ENCODE data around the gene NANOS2.

The NANOS2 gene

GRCh38 chr19:45887200-45887710 is 27.3 kb downstream of the NANOS2 start:
- peak overlapping the region; percentile 74 for H3K4me3 ChIP-seq (ENCODE audit: low read length)
- H3K4me1 ChIP-seq (ENCODE audit: control insufficient read depth, insufficient read depth, low read length), result peaks cover 31% of the 10 kb centered on the region
- peak overlapping the region; percentile 86 for H3K4me2 ChIP-seq (ENCODE audit: low read length)
- no peaks in the 10 kb centered on the region for H3K9me3 ChIP-seq (replicated peaks; ENCODE audit: low read length)
- peak overlapping the region; percentile 87 for H3K9ac ChIP-seq (ENCODE audit: low read depth, low read length)
- peaks cover 8% of the 10 kb centered on the region for H3K36me3 ChIP-seq (ENCODE audit: insufficient read depth, low read length)
- no peaks in the 10 kb centered on the region for H3K27me3 ChIP-seq (ENCODE audit: control insufficient read depth, insufficient read depth, low read length)

GRCh38 chr19:45886427-45887199 is 28.0 kb downstream of the NANOS2 start:
- H3K27me3 ChIP-seq (ENCODE audit: control insufficient read depth, insufficient read depth, low read length), result no peaks in the 10 kb centered on the region
- H3K4me1 ChIP-seq (ENCODE audit: control insufficient read depth, insufficient read depth, low read length), result peaks cover 31% of the 10 kb centered on the region
- H3K36me3 ChIP-seq (ENCODE audit: insufficient read depth, low read length), result peaks cover 8% of the 10 kb centered on the region
- peak overlapping the region; percentile 74 for H3K4me3 ChIP-seq (ENCODE audit: low read length)
- H3K4me2 ChIP-seq (ENCODE audit: low read length), result peak overlapping the region; percentile 86
- peak overlapping the region; percentile 87 for H3K9ac ChIP-seq (ENCODE audit: low read depth, low read length)
- H3K9me3 ChIP-seq (replicated peaks; ENCODE audit: low read length), result no peaks in the 10 kb centered on the region

DNA sequence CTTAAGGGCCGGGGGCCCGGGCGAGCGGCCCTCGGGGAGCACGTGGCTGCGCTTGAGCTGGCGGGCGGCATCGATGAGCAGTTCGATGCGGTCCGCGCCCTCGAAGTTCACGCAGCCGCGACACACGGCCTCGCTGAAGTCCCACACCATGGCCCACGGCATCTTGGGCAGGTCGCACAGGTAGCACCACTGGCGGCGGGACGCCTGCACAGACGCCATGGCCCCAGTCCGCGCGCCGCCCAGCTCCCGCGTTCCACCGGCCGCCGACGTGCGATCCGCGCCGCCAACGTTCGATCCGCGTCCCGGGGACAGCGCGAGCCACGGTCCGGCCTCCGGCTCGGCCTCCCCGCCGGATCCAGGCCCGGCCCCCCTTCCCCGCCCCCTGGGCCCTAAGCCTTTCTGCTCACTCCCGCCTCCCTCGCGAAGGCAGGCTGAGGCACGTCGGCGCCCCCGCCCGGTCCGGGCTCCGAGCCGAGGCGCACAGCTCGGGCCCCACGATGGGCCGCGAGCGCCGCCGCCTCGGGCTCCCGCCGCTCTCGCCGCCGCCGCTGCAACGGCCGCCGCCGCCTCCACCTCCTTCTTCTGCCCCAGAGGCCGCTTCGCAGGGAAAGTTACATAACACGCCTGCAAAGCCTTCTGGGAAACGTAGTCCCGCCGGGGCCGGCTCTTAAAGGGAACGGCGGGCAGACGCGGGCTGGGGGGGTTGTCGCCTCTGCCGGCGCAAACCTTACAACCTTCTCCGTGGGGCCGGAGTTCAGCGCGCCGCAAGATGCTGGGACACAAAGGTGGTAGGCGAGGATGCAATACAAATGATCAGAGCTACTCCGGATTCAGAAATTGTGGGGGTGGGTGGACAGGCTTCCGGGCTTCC is 28.8 kb downstream of the NANOS2 start, which contains the start of gene IRF2BP1:
TSS of gene IRF2BP1 (minus strand) at position 586 of the 871 bp plus-strand sequence. CDS start at position 219, 367 bp downstream.
- Histone ChIP-seq H3K4me1 (ENCODE audit: control insufficient read depth, insufficient read depth, low read length) (peaks cover 31% of the 10 kb centered on the region), H3K36me3 (ENCODE audit: insufficient read depth, low read length) (peaks cover 8% of the 10 kb centered on the region), H3K27me3 (ENCODE audit: control insufficient read depth, insufficient read depth, low read length) (no peaks in the 10 kb centered on the region), H3K4me2 (ENCODE audit: low read length) (peak within 1 kb of the TSS; percentile 86), H3K9me3 (replicated peaks; ENCODE audit: low read length) (no peaks in the 10 kb centered on the region), H3K9ac (ENCODE audit: low read depth, low read length) (peak within 1 kb of the TSS; percentile 87), H3K4me3 (ENCODE audit: low read length) (peak within 1 kb of the TSS; percentile 74)

GRCh38 chr19:45884682-45885555 is 29.7 kb downstream of the NANOS2 start:
- H3K4me3 ChIP-seq (ENCODE audit: low read length), result peak overlapping the region; percentile 74
- H3K9ac ChIP-seq (ENCODE audit: low read depth, low read length), result peak overlapping the region; percentile 87
- no peaks in the 10 kb centered on the region for H3K27me3 ChIP-seq (ENCODE audit: control insufficient read depth, insufficient read depth, low read length)
- H3K4me1 ChIP-seq (ENCODE audit: control insufficient read depth, insufficient read depth, low read length), result peaks cover 31% of the 10 kb centered on the region
- H3K9me3 ChIP-seq (replicated peaks; ENCODE audit: low read length), result no peaks in the 10 kb centered on the region
- peak overlapping the region; percentile 86 for H3K4me2 ChIP-seq (ENCODE audit: low read length)
- peaks cover 8% of the 10 kb centered on the region for H3K36me3 ChIP-seq (ENCODE audit: insufficient read depth, low read length)

GRCh38 chr19:45883881-45884681 is 30.5 kb downstream of the NANOS2 start:
- H3K4me2 ChIP-seq (ENCODE audit: low read length), result peak overlapping the region; percentile 86
- H3K36me3 ChIP-seq (ENCODE audit: insufficient read depth, low read length), result peaks cover 8% of the 10 kb centered on the region
- H3K9me3 ChIP-seq (replicated peaks; ENCODE audit: low read length), result no peaks in the 10 kb centered on the region
- peak overlapping the region; percentile 74 for H3K4me3 ChIP-seq (ENCODE audit: low read length)
- H3K9ac ChIP-seq (ENCODE audit: low read depth, low read length), result no peak overlapping the region
- no peaks in the 10 kb centered on the region for H3K27me3 ChIP-seq (ENCODE audit: control insufficient read depth, insufficient read depth, low read length)
- H3K4me1 ChIP-seq (ENCODE audit: control insufficient read depth, insufficient read depth, low read length), result peaks cover 31% of the 10 kb centered on the region

GRCh38 chr19:45883586-45883880 is 31.0 kb downstream of the NANOS2 start:
- Histone ChIP-seq H3K27me3 (ENCODE audit: control insufficient read depth, insufficient read depth, low read length) (no peaks in the 10 kb centered on the region), H3K9ac (ENCODE audit: low read depth, low read length) (no peak overlapping the region), H3K9me3 (replicated peaks; ENCODE audit: low read length) (no peaks in the 10 kb centered on the region), H3K4me1 (ENCODE audit: control insufficient read depth, insufficient read depth, low read length) (peaks cover 31% of the 10 kb centered on the region), H3K4me2 (ENCODE audit: low read length) (peak overlapping the region; percentile 31), H3K36me3 (ENCODE audit: insufficient read depth, low read length) (peaks cover 8% of the 10 kb centered on the region), H3K4me3 (ENCODE audit: low read length) (no peak overlapping the region)

GRCh38 chr19:45882652-45883585 is 31.7 kb downstream of the NANOS2 start:
- H3K9ac ChIP-seq (ENCODE audit: low read depth, low read length), result no peak overlapping the region
- H3K9me3 ChIP-seq (replicated peaks; ENCODE audit: low read length), result no peaks in the 10 kb centered on the region
- no peak overlapping the region for H3K4me3 ChIP-seq (ENCODE audit: low read length)
- H3K36me3 ChIP-seq (ENCODE audit: insufficient read depth, low read length), result peaks cover 8% of the 10 kb centered on the region
- H3K27me3 ChIP-seq (ENCODE audit: control insufficient read depth, insufficient read depth, low read length), result no peaks in the 10 kb centered on the region
- peak overlapping the region; percentile 25 for H3K4me2 ChIP-seq (ENCODE audit: low read length)
- peaks cover 31% of the 10 kb centered on the region for H3K4me1 ChIP-seq (ENCODE audit: control insufficient read depth, insufficient read depth, low read length)

DNA sequence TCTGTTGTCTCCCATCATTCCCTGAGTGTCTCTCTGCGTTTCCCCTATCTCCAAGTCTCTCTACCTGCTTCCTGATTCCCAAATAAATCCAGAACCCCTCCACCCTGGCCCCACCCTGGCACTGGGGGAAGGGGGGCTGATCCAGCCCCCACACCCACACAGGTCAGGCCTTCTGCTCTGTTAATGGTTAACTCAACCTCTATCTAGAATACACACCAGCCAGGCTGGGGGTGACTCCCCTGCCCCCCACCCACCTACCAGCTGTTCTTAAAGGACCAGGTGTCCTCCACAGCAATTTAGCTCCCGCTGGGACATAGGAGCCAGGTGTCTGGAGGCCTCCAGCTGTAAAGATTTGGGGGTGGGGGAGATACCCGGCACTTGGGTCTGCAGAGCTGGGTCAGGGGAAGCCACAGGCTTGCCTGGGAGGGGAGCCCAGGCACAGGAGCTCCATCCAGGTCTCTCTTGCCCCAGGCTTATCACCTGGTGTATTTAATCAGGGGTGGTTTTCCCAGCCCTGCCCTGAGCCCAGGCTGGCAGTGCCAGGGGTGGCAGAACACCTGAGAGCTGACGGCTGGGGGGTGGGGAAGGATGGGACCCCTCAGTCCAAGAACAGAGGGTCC is 32.6 kb downstream of the NANOS2 start:
- H3K9me3 ChIP-seq (replicated peaks; ENCODE audit: low read length), result no peaks in the 10 kb centered on the region
- no peak overlapping the region for H3K4me3 ChIP-seq (ENCODE audit: low read length)
- H3K4me2 ChIP-seq (ENCODE audit: low read length), result no peak overlapping the region
- H3K36me3 ChIP-seq (ENCODE audit: insufficient read depth, low read length), result peaks cover 8% of the 10 kb centered on the region
- H3K9ac ChIP-seq (ENCODE audit: low read depth, low read length), result no peak overlapping the region
- H3K4me1 ChIP-seq (ENCODE audit: control insufficient read depth, insufficient read depth, low read length), result peaks cover 28% of the 10 kb centered on the region
- no peaks in the 10 kb centered on the region for H3K27me3 ChIP-seq (ENCODE audit: control insufficient read depth, insufficient read depth, low read length)

DNA sequence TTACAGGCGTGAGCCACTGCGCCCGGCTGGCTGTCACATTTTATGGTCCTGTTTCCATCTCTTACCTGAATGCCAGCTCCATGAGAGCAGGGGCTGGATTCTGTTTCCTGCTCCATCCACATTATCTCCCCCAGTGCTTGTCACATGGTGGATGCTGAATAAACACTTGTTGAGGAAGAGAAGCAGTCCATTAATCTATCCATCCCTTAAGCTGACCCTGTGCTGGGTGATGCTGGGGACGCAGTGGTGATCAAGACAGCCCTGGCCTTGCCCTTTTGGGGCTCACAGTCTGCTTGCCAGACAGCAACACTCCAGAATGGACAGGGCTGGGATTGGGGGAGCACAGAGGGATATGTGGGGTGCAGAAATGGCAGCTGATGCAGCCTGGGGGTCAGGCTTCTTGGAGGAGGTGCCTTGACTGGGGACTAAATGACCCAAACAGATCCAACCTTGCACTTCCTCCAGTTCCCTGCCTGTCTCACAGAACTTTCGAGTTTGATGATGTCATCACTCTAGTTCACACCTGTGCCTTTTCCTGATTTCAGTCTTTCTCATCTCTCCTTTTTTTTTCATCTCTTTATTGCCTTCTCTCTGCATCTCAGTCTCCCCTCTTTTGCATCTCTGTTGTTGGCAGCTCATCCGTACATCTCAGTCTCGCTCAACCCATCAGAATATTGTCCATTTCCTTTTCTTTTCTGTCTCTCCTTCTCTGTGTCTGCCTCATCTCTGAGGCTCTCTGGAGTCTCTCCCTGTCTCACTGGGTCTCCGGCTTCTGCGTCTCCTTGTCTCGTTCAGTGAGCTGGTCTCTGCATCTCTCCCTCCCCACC is 33.3 kb downstream of the NANOS2 start:
- Histone ChIP-seq H3K36me3 (ENCODE audit: insufficient read depth, low read length) (peaks cover 8% of the 10 kb centered on the region), H3K4me2 (ENCODE audit: low read length) (no peak overlapping the region), H3K27me3 (ENCODE audit: control insufficient read depth, insufficient read depth, low read length) (peaks cover 1% of the 10 kb centered on the region), H3K9me3 (replicated peaks; ENCODE audit: low read length) (no peaks in the 10 kb centered on the region), H3K9ac (ENCODE audit: low read depth, low read length) (no peak overlapping the region), H3K4me3 (ENCODE audit: low read length) (no peak overlapping the region), H3K4me1 (ENCODE audit: control insufficient read depth, insufficient read depth, low read length) (peaks cover 24% of the 10 kb centered on the region)

All from skeletal muscle satellite cell (primary cell).